WERI-Rb-1 (cell line): ENCODE data around the gene SNX15.
A peak's percentile ranks its signal among the peaks of the same experiment; 100 is the strongest.

Experiments
- DNase-seq: peaks from one replicate; pipeline ENCODE4 v3.0.0-alpha.2; 2020
- H3K27ac ChIP-seq: fragments of 250-450 bp; sonication (Bioruptor Pico); 2 replicates; pipeline ENCODE4 v1.5.1; 2020; ENCODE audit warnings: mild to moderate bottlenecking, moderate library complexity
- H3K27me3 ChIP-seq: fragments of 250-450 bp; sonication (Bioruptor Pico); 2 replicates; pipeline ENCODE4 v1.5.1; 2021; ENCODE audit warnings: mild to moderate bottlenecking, low read depth, moderate library complexity; ENCODE audit not compliant: insufficient read depth, severe bottlenecking
- H3K36me3 ChIP-seq: fragments of 250-450 bp; sonication (Bioruptor Pico); 2 replicates; pipeline ENCODE4 v1.5.1; 2020; ENCODE audit warnings: mild to moderate bottlenecking, moderate library complexity
- H3K4me3 ChIP-seq: 2 replicates; pipeline ENCODE4 v1.5.1; 2011; ENCODE audit warnings: low read depth, mild to moderate bottlenecking, control low read depth, low read length
- H3K9me3 ChIP-seq: fragments of 250-450 bp; sonication (Bioruptor Pico); 2 replicates; pipeline ENCODE4 v1.5.1; 2021; ENCODE audit warnings: mild to moderate bottlenecking, moderate library complexity; ENCODE audit not compliant: severe bottlenecking
- CTCF ChIP-seq: IDR thresholded peaks from 2 replicates; pipeline ENCODE4 v1.5.1; 2011; ENCODE audit warnings: low read depth, mild to moderate bottlenecking, control low read depth, inconsistent platforms, low read length

The SNX15 gene

DNA sequence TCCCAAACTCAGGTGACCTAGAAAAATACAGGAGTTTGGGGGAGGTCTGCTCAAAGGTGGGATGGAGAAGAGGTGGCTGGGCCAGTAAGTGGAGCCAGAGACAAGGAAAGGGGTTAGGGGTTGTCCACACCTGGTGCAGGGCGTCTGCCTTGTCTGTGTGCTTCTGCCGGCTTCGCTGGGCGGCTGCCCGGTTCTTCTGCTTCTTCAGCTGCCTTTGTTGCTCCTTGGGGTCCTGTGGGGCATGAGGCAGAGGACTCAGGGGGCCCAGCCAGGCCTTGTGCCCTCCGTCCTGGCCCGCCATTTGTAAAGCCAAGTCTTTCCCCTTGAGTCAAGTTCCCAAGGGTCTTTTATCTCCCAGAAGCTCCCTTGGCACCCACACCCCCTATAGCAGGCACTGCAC is 32.9 kb upstream of the SNX15 start:
- Histone ChIP-seq H3K4me3 (no peak overlapping the region), H3K36me3 (no peaks in the 10 kb centered on the region), H3K27ac (no peak overlapping the region), H3K27me3 (no peaks in the 10 kb centered on the region), H3K9me3 (no peaks in the 10 kb centered on the region)
- DNase-seq = no peak
- no peak for TF ChIP-seq CTCF

DNA sequence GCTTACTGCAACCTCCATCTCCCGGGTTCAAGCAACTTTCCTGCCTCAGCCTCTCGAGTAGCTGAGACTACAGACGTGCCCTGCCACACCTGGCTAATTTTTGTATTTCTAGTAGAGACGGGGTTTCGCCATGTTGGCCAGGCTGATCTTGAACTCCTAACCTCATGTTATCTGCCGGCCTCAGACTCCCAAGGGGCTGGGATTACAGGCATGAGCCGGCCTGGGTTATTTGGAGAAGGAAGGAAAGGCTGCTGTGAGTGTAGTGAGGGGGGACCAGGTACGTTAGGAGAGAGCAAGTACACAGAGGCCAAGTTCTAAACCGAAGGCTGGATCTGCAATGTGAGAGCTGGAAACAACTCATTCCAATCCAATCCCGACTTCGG is 30.9 kb upstream of the SNX15 start:
- H3K27me3 ChIP-seq = no peaks in the 10 kb centered on the region
- H3K4me3 ChIP-seq = peak overlapping the region; percentile 20
- DNase-seq = no peak
- H3K27ac ChIP-seq = peak overlapping the region; percentile 34
- no peaks in the 10 kb centered on the region for H3K9me3 ChIP-seq
- TF ChIP-seq CTCF = no peak
- H3K36me3 ChIP-seq = no peaks in the 10 kb centered on the region

GRCh38 chr11:64996710-64997380 is 30.4 kb upstream of the SNX15 start, which contains the start of gene BATF2:
BATF2 (minus strand) TSS chr11:64996971; CDS start chr11:64996914, 57 bp downstream.
- DNase-seq = peak; percentile 90
- H3K36me3 ChIP-seq = no peaks in the 10 kb centered on the region
- H3K27me3 ChIP-seq = no peaks in the 10 kb centered on the region
- TF ChIP-seq CTCF = peak; percentile 79
- peak within 1 kb of the TSS; percentile 22 for H3K4me3 ChIP-seq
- no peaks in the 10 kb centered on the region for H3K9me3 ChIP-seq
- peak within 1 kb of the TSS; percentile 55 for H3K27ac ChIP-seq

- Histone ChIP-seq H3K9me3 (no peaks in the 10 kb centered on the region), H3K36me3 (no peaks in the 10 kb centered on the region), H3K27ac (no peak overlapping the region), H3K27me3 (no peaks in the 10 kb centered on the region), H3K4me3 (no peak overlapping the region)
- DNase-seq = no peak
- no peak for TF ChIP-seq CTCF
These were observed 29.1 kb upstream of the SNX15 start for GRCh38 chr11:64998141-64998540.

- H3K36me3 ChIP-seq = no peaks in the 10 kb centered on the region
These were observed 28.4 kb upstream of the SNX15 start for GRCh38 chr11:64998690-64999431.

More at GRCh38 chr11:64998690-64999431, 28.4 kb upstream of the SNX15 start:
- H3K27ac ChIP-seq = no peak overlapping the region
- no peak for TF ChIP-seq CTCF
- no peaks in the 10 kb centered on the region for H3K9me3 ChIP-seq
- H3K27me3 ChIP-seq = no peaks in the 10 kb centered on the region
- no peak for DNase-seq
- no peak overlapping the region for H3K4me3 ChIP-seq
